Measurements from ENCODE around the gene ITIH5. TPM values are rescaled to one million over a fixed set of nuclear protein-coding genes. Genes with fewer than 3 reads are reported as not detected.

The ITIH5 gene
- total RNA-seq, 4 donors from 2014 or later: 4.4 to 10.7 (median 8.3) TPM

- TF ChIP-seq POLR2A (IDR thresholded peaks at IDR 0.05): no peak
- TF ChIP-seq CTCF (IDR thresholded peaks at IDR 0.05): no peak
- intact Hi-C loops (cut with DNase I; ENCODE audit: low total_unique reads): loop anchor here (10.0 kb wide), 1 partner anchor 1779 kb away; no protein-coding TSS in a partner anchor
- DNase-seq (ENCODE audit: low spot score in 2 of 2): no peak
- WGBS, 2 donors: 54 to 61% methylated on average over 19 of the region's 19 CpGs
- no peak overlapping the region for H3K4me3 ChIP-seq (ENCODE audit: low read depth, poor library complexity, severe bottlenecking)
Observed at GRCh38 chr10:7526017-7526400, 140.8 kb downstream of the ITIH5 start.

DNA sequence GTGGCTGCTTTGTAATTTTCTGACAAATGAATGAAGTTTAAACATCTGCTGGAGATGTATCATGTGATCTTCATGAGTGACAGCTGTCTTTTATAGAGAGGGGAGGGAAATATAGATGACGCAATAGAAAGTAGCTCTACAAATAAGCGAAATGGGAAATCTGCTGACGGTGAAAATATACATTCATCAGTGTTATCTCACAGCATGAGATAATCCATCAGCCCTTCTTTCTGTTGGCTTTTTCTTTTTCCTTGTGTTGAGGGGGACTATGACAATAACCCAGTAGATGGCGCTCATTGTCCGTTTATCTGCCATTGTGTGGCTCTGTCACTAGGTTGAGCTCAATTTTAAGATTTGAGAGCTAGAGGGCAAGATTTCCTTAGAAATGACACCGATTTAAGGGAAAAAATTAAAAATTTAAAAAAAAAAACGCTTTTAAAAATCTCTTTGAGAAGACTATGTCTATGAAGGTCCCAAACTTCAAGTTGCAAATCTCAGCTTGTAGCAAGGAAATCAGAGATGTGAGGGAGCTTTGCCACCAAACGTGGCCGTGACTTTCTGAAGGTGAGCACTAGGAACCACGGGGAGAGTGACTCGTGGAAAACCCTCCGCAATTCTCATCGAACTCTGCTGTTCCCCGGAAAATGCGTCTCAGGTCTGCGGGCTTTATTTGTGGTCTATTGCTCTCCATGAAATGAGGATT, 141.3 kb downstream of the ITIH5 start:
- DNase-seq (ENCODE audit: low spot score in 2 of 2): peak in 1 of 2 donors; percentile 63
- intact Hi-C loops (cut with DNase I; ENCODE audit: low total_unique reads): loop anchor here (10.0 kb wide), 1 partner anchor 1779 kb away; no protein-coding TSS in a partner anchor
- no peak overlapping the region for H3K4me3 ChIP-seq (ENCODE audit: low read depth, poor library complexity, severe bottlenecking)
- TF ChIP-seq CTCF (IDR thresholded peaks at IDR 0.05) (peak in 1 of 3 donors; percentile 35), POLR2A (IDR thresholded peaks at IDR 0.05) (no peak)
- WGBS, 2 donors: 32 to 35% methylated on average over 16 of the region's 16 CpGs

- WGBS, 2 donors: 53 to 63% methylated on average over 4 of the region's 4 CpGs
- no peak for TF ChIP-seq CTCF (IDR thresholded peaks at IDR 0.05)
- no peak for TF ChIP-seq POLR2A (IDR thresholded peaks at IDR 0.05)
- intact Hi-C loops (cut with DNase I; ENCODE audit: low total_unique reads): loop anchor here (10.0 kb wide), 1 partner anchor 1781 kb away; no protein-coding TSS in a partner anchor
Observed at GRCh38 chr10:7523656-7524055, 143.1 kb downstream of the ITIH5 start.

GRCh38 chr10:7520507-7521485, 146.0 kb downstream of the ITIH5 start:
- peak in 1 of 2 donors; percentile 52 for DNase-seq (ENCODE audit: low spot score in 2 of 2)
- 62 to 65% methylated on average over 11 of the region's 11 CpGs for WGBS, 2 donors
- TF ChIP-seq POLR2A (IDR thresholded peaks at IDR 0.05) (no peak), CTCF (IDR thresholded peaks at IDR 0.05) (no peak)
- intact Hi-C loops (cut with DNase I; ENCODE audit: low total_unique reads): loop anchor here (10.0 kb wide), 1 partner anchor 1784 kb away; no protein-coding TSS in a partner anchor
- H3K4me3 ChIP-seq (ENCODE audit: low read depth, poor library complexity, severe bottlenecking): no peak overlapping the region

More at GRCh38 chr10:7523656-7524055, 143.1 kb downstream of the ITIH5 start:
- H3K4me3 ChIP-seq (ENCODE audit: low read depth, poor library complexity, severe bottlenecking): no peak overlapping the region
- peak in 1 of 2 donors; percentile 34 for DNase-seq (ENCODE audit: low spot score in 2 of 2)

- H3K4me3 ChIP-seq (ENCODE audit: low read depth, poor library complexity, severe bottlenecking): no peak overlapping the region
- TF ChIP-seq CTCF (IDR thresholded peaks at IDR 0.05) (no peak), POLR2A (IDR thresholded peaks at IDR 0.05) (no peak)
- intact Hi-C loops (cut with DNase I; ENCODE audit: low total_unique reads): no loop called here
- 71 to 79% methylated on average over 6 of the region's 6 CpGs for WGBS, 2 donors
- DNase-seq (ENCODE audit: low spot score in 2 of 2): no peak
Observed at GRCh38 chr10:7519351-7519750, 147.4 kb downstream of the ITIH5 start.
